Common myeloid progenitor, CD34-positive (primary cell): Measurements from ENCODE around the gene DLG3. TPM values are rescaled to one million over a fixed set of nuclear protein-coding genes. Genes with fewer than 3 reads are reported as not detected.
"Not testable (repeated sequence)": the region's sequence is repeated elsewhere in the genome, so short reads cannot be mapped to it uniquely, and the experiment has no call there.

Source experiments
- CTCF ChIA-PET: fragments of 350-600 bp; sonication (Branson Sonifier 250); formaldehyde crosslinking; loops from one replicate; lab custom pipeline; 2021; ENCODE audit warnings: antibody characterized with exemption; lab: Charles Lee
- POLR2A ChIA-PET: fragments of 350-600 bp; sonication (Branson Sonifier 250); formaldehyde crosslinking; loops from one replicate; lab custom pipeline; 2021; ENCODE audit warnings: antibody characterized with exemption; lab: Charles Lee
- DNase-seq, 3 donors: peaks; one replicate each; pipeline versions ENCODE4 v3.0.0 to v3.0.0-alpha.2; 2013
- H3K27ac ChIP-seq, 2 experiments: 1 replicate in 1 of 2; 2 replicates in 1 of 2; pipeline ENCODE4 v1.7.0; 2013; ENCODE audit warnings: inconsistent platforms in 2 of 2, low read length in 2 of 2, mild to moderate bottlenecking in 2 of 2, low read depth in 1 of 2, moderate library complexity in 1 of 2; ENCODE audit not compliant: severe bottlenecking in 2 of 2, insufficient read depth in 1 of 2, poor library complexity in 1 of 2
- H3K27me3 ChIP-seq, 5 experiments: replicated peaks in 2 of 5; 1 replicate in 3 of 5; 2 replicates in 2 of 5; pipeline versions ENCODE4 v1.6.1 to v1.7.0; 2013; ENCODE audit warnings: low read length in 4 of 5, mild to moderate bottlenecking in 2 of 5, moderate library complexity in 2 of 5, inconsistent platforms in 1 of 5; ENCODE audit not compliant: insufficient read depth in 5 of 5, control insufficient read depth in 4 of 5
- H3K36me3 ChIP-seq, 4 experiments: 1 replicate in 2 of 4; 2 replicates in 2 of 4; pipeline versions ENCODE4 v1.6.1 to v1.7.0; 2013; ENCODE audit warnings: low read length in 3 of 4, control low read depth in 1 of 4, mild to moderate bottlenecking in 1 of 4; ENCODE audit not compliant: control insufficient read depth in 4 of 4, insufficient read depth in 4 of 4
- H3K4me1 ChIP-seq, 4 experiments: 1 replicate in 3 of 4; 2 replicates in 1 of 4; pipeline versions ENCODE4 v1.6.1 to v1.7.1; 2013; ENCODE audit warnings: low read length in 3 of 4, mild to moderate bottlenecking in 3 of 4, control low read depth in 1 of 4, inconsistent platforms in 1 of 4, moderate library complexity in 1 of 4; ENCODE audit not compliant: control insufficient read depth in 4 of 4, insufficient read depth in 4 of 4; ENCODE audit errors: control extremely low read depth in 1 of 4
- H3K4me3 ChIP-seq, 7 experiments: 1 replicate in 4 of 7; 2 replicates in 3 of 7; pipeline versions ENCODE4 v1.5.1 to v1.7.0; 2013; ENCODE audit warnings: mild to moderate bottlenecking in 7 of 7, low read length in 6 of 7, moderate library complexity in 6 of 7, inconsistent platforms in 2 of 7, low read depth in 2 of 7, control low read depth in 1 of 7; ENCODE audit not compliant: insufficient read depth in 4 of 7, control insufficient read depth in 1 of 7; ENCODE audit errors: extremely low read depth in 1 of 7
- H3K9me3 ChIP-seq, 5 experiments: 1 replicate in 4 of 5; 2 replicates in 1 of 5; pipeline versions ENCODE4 v1.6.1 to v1.7.1; 2013; ENCODE audit warnings: low read length in 4 of 5, mild to moderate bottlenecking in 2 of 5, inconsistent platforms in 1 of 5, low read depth in 1 of 5, moderate library complexity in 1 of 5; ENCODE audit not compliant: control insufficient read depth in 4 of 5, insufficient read depth in 2 of 5; ENCODE audit errors: control extremely low read depth in 1 of 5
- WGBS: methylation state at CpG from one replicate; pipeline ENCODE4 v1.1.5; 2013; ENCODE audit not compliant: insufficient coverage; 5-methylcytosine and 5-hydroxymethylcytosine counted together
- polyA plus RNA-seq: library from polyadenylated mRNA; unstranded; fragments of 120-200 nt; gene quantifications from one replicate; pipeline ENCODE4 v1.2.1, GENCODE V29; 2013

Gene DLG3
- polyA plus RNA-seq, result 7.4 TPM

DNA sequence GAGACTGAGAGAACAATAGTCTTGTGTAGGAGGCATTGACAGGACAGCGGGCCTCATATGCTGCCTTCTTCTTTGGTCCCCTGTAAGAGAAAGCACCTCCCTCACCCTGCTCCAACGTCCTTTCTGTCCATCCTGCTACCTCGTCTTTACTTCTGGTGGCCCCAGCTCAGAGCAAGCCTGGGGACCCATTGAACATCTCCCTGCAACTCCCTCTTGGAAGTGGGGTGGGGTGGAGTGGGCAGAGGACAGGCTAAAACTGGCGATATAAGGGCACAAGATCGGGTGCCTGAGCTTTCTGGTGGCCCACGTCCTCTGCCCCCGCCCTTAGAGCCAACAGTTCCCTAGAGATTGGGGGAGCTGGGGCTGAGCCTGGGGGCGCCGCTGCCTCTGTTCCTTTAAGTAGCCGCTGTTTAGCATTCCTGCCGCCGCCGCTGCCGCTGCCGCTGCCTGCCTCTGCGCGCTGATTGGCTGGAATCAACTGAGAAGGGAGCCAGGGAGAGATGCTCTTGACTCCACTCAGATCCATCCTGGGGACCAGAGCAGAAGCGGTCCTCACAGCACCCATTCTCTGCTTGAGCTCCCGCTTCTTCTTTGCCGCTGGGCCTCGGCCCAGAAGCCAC is at the start of gene DLG3:
Gene DLG3, plus strand, starts transcription at position 510 of the 620 bp plus-strand sequence. CDS start 367 bp downstream, outside the sequence.
- POLR2A ChIA-PET, result no interaction called here
- no peak for DNase-seq

DNA sequence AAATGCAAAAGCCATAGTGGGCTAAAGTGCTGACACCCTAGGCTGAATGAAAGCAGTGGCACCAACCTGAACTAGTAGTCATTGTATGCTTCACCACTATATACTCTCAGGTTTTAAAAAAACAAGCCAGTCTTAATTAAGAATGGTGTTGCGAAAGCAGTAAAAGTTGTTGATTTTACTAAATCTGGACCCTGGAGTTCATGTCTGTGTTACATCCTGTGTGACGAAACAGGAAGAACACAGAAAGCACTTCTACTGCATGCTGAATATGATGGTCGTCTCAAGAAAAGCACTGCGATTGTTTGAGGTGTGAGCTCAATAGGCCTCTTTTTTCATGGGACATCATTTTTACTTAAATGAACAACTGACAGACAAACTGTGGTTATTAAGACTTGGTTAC is 45.7 kb upstream of the DLG3 start:
- Histone ChIP-seq H3K36me3 (peaks cover 2 to 12% (median 6%) of the 10 kb centered on the region in 4 experiments), H3K4me3 (no peak overlapping the region), H3K4me1 (peaks cover 0 to 6% (median 0%) of the 10 kb centered on the region in 4 experiments), H3K27ac (no peak overlapping the region), H3K27me3 (no peaks in the 10 kb centered on the region), H3K9me3 (no peaks in the 10 kb centered on the region)
- peak in 2 of 3 donors; percentile 14 to 37 for DNase-seq
- 74% methylated on average over 3 of the region's 4 CpGs for WGBS
- ChIA-PET CTCF (no interaction called here), POLR2A (no interaction called here)

More for the DNA sequence above, at the start of gene DLG3:
- Histone ChIP-seq H3K4me3 (peak within 1 kb of the TSS in 3 of 7 experiments; percentile 24 to 45 (median 36)), H3K4me1 (peaks cover 0 to 6% (median 1%) of the 10 kb centered on the region in 4 experiments), H3K36me3 (no peaks in the 10 kb centered on the region), H3K27me3 (peaks cover 1 to 58% (median 11%) of the 10 kb centered on the region in 5 experiments), H3K9me3 (no peaks in the 10 kb centered on the region), H3K27ac (no peak within 1 kb of the TSS)
- 20% methylated on average over 17 of the region's 21 CpGs for WGBS
- CTCF ChIA-PET, result interaction anchor here (1.2 to 3.0 kb wide), 2 partner anchors 9 to 12 kb away, joined by 3 to 12 read pairs; no protein-coding TSS in a partner anchor

- peaks cover 2 to 17% (median 10%) of the 10 kb centered on the region in 4 experiments for H3K36me3 ChIP-seq
- POLR2A ChIA-PET, result interaction anchor here (0.7 kb wide), 1 partner anchor 127 kb away, joined by 3 read pairs; no protein-coding TSS in a partner anchor
- H3K4me3 ChIP-seq, H3K27ac ChIP-seq, H3K9me3 ChIP-seq, DNase-seq, H3K4me1 ChIP-seq, H3K27me3 ChIP-seq, CTCF ChIA-PET: not testable (repeated sequence)
- WGBS, result no CpG with 5 or more reads among the region's 3 CpGs
Observed at GRCh38 chrX:70400181-70400580, 44.5 kb upstream of the DLG3 start.

DNA sequence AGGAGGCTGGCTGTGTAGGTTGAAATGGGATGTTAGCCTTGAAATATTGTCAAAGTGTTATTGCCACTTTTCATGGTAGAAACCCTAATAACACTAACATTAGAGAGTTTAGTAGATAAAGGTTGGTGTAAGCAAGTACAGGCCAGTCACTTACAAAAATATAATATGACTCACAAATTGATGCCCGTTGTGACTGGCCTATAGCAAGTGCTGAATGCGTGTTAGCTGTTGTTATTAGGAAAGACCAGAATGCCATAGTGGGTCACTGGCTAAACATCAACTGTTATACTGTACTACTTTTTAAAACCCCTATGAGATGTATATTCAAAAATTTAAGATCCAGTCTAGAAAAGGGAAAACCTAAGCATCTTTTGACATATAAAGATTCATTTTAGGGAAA is 41.9 kb upstream of the DLG3 start:
- ChIA-PET CTCF (no interaction called here), POLR2A (no interaction called here)
- DNase-seq, result no peak

DNA sequence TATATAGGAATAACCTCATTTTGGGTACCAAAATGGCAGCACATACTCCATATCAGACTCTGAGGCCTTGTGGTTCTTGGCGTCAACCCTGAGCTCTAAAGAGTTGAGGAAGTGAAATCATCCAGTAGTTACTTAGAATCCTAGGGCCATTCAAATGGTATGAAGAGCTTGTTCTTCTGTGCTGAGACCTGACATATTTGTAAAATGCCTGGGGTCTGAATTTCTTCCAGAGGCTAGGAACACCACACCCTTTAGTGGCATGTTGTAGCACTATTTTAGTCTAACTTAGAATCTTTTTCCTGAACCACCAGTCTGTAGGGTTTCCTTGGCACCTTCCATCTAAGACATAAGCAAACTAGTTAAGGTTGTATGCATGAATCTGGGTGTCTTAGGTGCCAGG is 39.6 kb upstream of the DLG3 start:
- POLR2A ChIA-PET, result no interaction called here
- no peaks in the 10 kb centered on the region for H3K27me3 ChIP-seq
- no peaks in the 10 kb centered on the region for H3K9me3 ChIP-seq
- H3K36me3 ChIP-seq, result peaks cover 2 to 29% (median 17%) of the 10 kb centered on the region in 4 experiments
- H3K4me1 ChIP-seq, result no peaks in the 10 kb centered on the region
- WGBS, result no CpG with 5 or more reads among the region's 1 CpG
- CTCF ChIA-PET, result no interaction called here
- no peak for DNase-seq
- no peak overlapping the region for H3K27ac ChIP-seq
- H3K4me3 ChIP-seq, result no peak overlapping the region

More for the DNA sequence above, 41.9 kb upstream of the DLG3 start:
- WGBS, result no CpG with 5 or more reads among the region's 2 CpGs
- Histone ChIP-seq H3K36me3 (peaks cover 2 to 26% (median 15%) of the 10 kb centered on the region in 4 experiments), H3K9me3 (no peaks in the 10 kb centered on the region), H3K27me3 (no peaks in the 10 kb centered on the region), H3K27ac (no peak overlapping the region), H3K4me3 (no peak overlapping the region), H3K4me1 (peaks cover 0 to 6% (median 0%) of the 10 kb centered on the region in 4 experiments)

- no peak overlapping the region for H3K4me3 ChIP-seq
- POLR2A ChIA-PET, result no interaction called here
- no peak for DNase-seq
- CTCF ChIA-PET, result no interaction called here
- no peak overlapping the region for H3K27ac ChIP-seq
- no peaks in the 10 kb centered on the region for H3K27me3 ChIP-seq
- no peaks in the 10 kb centered on the region for H3K9me3 ChIP-seq
- peaks cover 0 to 13% (median 4%) of the 10 kb centered on the region in 4 experiments for H3K36me3 ChIP-seq
- 100% methylated on average over 1 of the region's 2 CpGs for whole genome bisulfite sequencing
- H3K4me1 ChIP-seq, result no peaks in the 10 kb centered on the region
Observed at GRCh38 chrX:70410921-70411320, 33.7 kb upstream of the DLG3 start.

GRCh38 chrX:70411475-70411874 is 33.2 kb upstream of the DLG3 start:
- POLR2A ChIA-PET, result no interaction called here

More at GRCh38 chrX:70411475-70411874, 33.2 kb upstream of the DLG3 start:
- Histone ChIP-seq H3K27ac (no peak overlapping the region), H3K4me3 (no peak overlapping the region), H3K27me3 (no peaks in the 10 kb centered on the region), H3K36me3 (peaks cover 0 to 8% (median 3%) of the 10 kb centered on the region in 4 experiments), H3K4me1 (no peaks in the 10 kb centered on the region), H3K9me3 (no peaks in the 10 kb centered on the region)
- DNase-seq, result no peak
- WGBS, result no CpG with 5 or more reads among the region's 3 CpGs
- CTCF ChIA-PET, result no interaction called here
